KOPT-K1 (cell line): ENCODE results near the gene TEX44.
"Not testable (repeated sequence)": the region's sequence is repeated elsewhere in the genome, so short reads cannot be mapped to it uniquely, and the experiment has no call there.

Source experiments
- H3K27ac ChIP-seq: fragments of 200-600 bp; sonication (generic); 2 replicates; pipeline ENCODE4 v1.5.1; 2016; ENCODE audit warnings: antibody characterized with exemption, mild to moderate bottlenecking, low read depth, low read length; ENCODE audit not compliant: poor library complexity, severe bottlenecking
- H3K36me3 ChIP-seq: fragments of 200-600 bp; sonication (generic); 2 replicates; pipeline ENCODE4 v1.5.1; 2017; ENCODE audit warnings: antibody characterized with exemption, mild to moderate bottlenecking, low read length, moderate library complexity; ENCODE audit not compliant: insufficient read depth
- H3K9me3 ChIP-seq: fragments of 200-600 bp; sonication (generic); 2 replicates; pipeline ENCODE4 v1.5.1; 2017; ENCODE audit warnings: antibody characterized with exemption, low read length, mild to moderate bottlenecking; ENCODE audit not compliant: insufficient read depth, poor library complexity, severe bottlenecking

The TEX44 gene

GRCh38 chr2:231587744-231588143 lies 4.9 kb upstream of the TEX44 start:
- H3K36me3 ChIP-seq, H3K27ac ChIP-seq, H3K9me3 ChIP-seq: not testable (repeated sequence)

GRCh38 chr2:231589656-231590055 lies 3.0 kb upstream of the TEX44 start:
- Histone ChIP-seq H3K9me3 (no peaks in the 10 kb centered on the region), H3K36me3 (no peaks in the 10 kb centered on the region), H3K27ac (no peak overlapping the region)

GRCh38 chr2:231590614-231591013 lies 2.0 kb upstream of the TEX44 start:
- Histone ChIP-seq H3K36me3 (no peaks in the 10 kb centered on the region), H3K9me3 (no peaks in the 10 kb centered on the region), H3K27ac (no peak overlapping the region)

GRCh38 chr2:231593666-231594065 lies 1.0 kb downstream of the TEX44 start:
- Histone ChIP-seq H3K36me3 (no peaks in the 10 kb centered on the region), H3K27ac (no peak overlapping the region)

GRCh38 chr2:231597014-231597611 lies 4.4 kb downstream of the TEX44 start:
- no peak overlapping the region for H3K27ac ChIP-seq
- H3K36me3 ChIP-seq, result no peaks in the 10 kb centered on the region
- no peaks in the 10 kb centered on the region for H3K9me3 ChIP-seq

More at GRCh38 chr2:231593666-231594065, 1.0 kb downstream of the TEX44 start:
- H3K9me3 ChIP-seq, result no peaks in the 10 kb centered on the region

- Histone ChIP-seq H3K9me3 (no peaks in the 10 kb centered on the region), H3K36me3 (no peaks in the 10 kb centered on the region), H3K27ac (no peak overlapping the region)
Observed at GRCh38 chr2:231597627-231598026, 5.0 kb downstream of the TEX44 start.

- H3K9me3 ChIP-seq, result no peaks in the 10 kb centered on the region
- no peaks in the 10 kb centered on the region for H3K36me3 ChIP-seq
- no peak overlapping the region for H3K27ac ChIP-seq
Observed at GRCh38 chr2:231600619-231601355, 8.1 kb downstream of the TEX44 start.

- Histone ChIP-seq H3K27ac (no peak overlapping the region), H3K9me3 (no peaks in the 10 kb centered on the region), H3K36me3 (no peaks in the 10 kb centered on the region)
Observed at GRCh38 chr2:231601356-231602229, 8.9 kb downstream of the TEX44 start.

- no peaks in the 10 kb centered on the region for H3K9me3 ChIP-seq
- no peak overlapping the region for H3K27ac ChIP-seq
- H3K36me3 ChIP-seq, result no peaks in the 10 kb centered on the region
Observed at GRCh38 chr2:231602859-231603467, 10.3 kb downstream of the TEX44 start.

GRCh38 chr2:231604101-231604684 lies 11.5 kb downstream of the TEX44 start:
- Histone ChIP-seq H3K9me3 (no peaks in the 10 kb centered on the region), H3K36me3 (no peaks in the 10 kb centered on the region), H3K27ac (no peak overlapping the region)

GRCh38 chr2:231604685-231605606 lies 12.3 kb downstream of the TEX44 start:
- H3K9me3 ChIP-seq, result no peaks in the 10 kb centered on the region
- no peaks in the 10 kb centered on the region for H3K36me3 ChIP-seq
- H3K27ac ChIP-seq, result peak overlapping the region; percentile 18

- H3K27ac ChIP-seq, result no peak overlapping the region
- H3K36me3 ChIP-seq, result no peaks in the 10 kb centered on the region
- H3K9me3 ChIP-seq, result no peaks in the 10 kb centered on the region
Observed at GRCh38 chr2:231605607-231606091, 13.0 kb downstream of the TEX44 start.

- Histone ChIP-seq H3K36me3 (no peaks in the 10 kb centered on the region), H3K27ac (no peak overlapping the region), H3K9me3 (no peaks in the 10 kb centered on the region)
Observed at GRCh38 chr2:231606941-231607340, 14.3 kb downstream of the TEX44 start.
